Neuronal stem cell (in vitro differentiated cells): ENCODE results near the gene C2CD4A.

Source experiments
- DNase-seq: peaks from one replicate; pipeline ENCODE4 v3.0.0-alpha.2; 2013; ENCODE audit warnings: low spot score
- H2AFZ ChIP-seq: one replicate; pipeline ENCODE4 v1.6.1; 2013; ENCODE audit warnings: mild to moderate bottlenecking, low read length, inconsistent platforms
- H2AK5ac ChIP-seq: 2 replicates; pipeline ENCODE4 v1.6.1; 2013; ENCODE audit warnings: low read depth, mild to moderate bottlenecking, inconsistent platforms, low read length, moderate library complexity, mixed read lengths
- H2BK120ac ChIP-seq: 2 replicates; pipeline ENCODE4 v1.6.1; 2013; ENCODE audit warnings: low read depth, mild to moderate bottlenecking, inconsistent platforms, low read length, moderate library complexity, mixed read lengths
- H2BK12ac ChIP-seq: one replicate; pipeline ENCODE4 v1.6.1; 2013; ENCODE audit warnings: low read length, inconsistent platforms
- H2BK15ac ChIP-seq: 2 replicates; pipeline ENCODE4 v1.6.1; 2013; ENCODE audit warnings: mild to moderate bottlenecking, low read length, inconsistent platforms, mixed read lengths
- H2BK5ac ChIP-seq: one replicate; pipeline ENCODE4 v1.6.1; 2013; ENCODE audit warnings: inconsistent platforms, mild to moderate bottlenecking, low read length, moderate library complexity
- H3K14ac ChIP-seq: one replicate; pipeline ENCODE4 v1.6.1; 2013; ENCODE audit warnings: low read length, inconsistent platforms
- H3K18ac ChIP-seq: 2 replicates; pipeline ENCODE4 v1.6.1; 2013; ENCODE audit warnings: low read length, inconsistent platforms
- H3K23ac ChIP-seq: 2 replicates; pipeline ENCODE4 v1.6.1; 2013; ENCODE audit warnings: low read depth, mild to moderate bottlenecking, mixed read lengths, low read length, inconsistent platforms; ENCODE audit not compliant: poor library complexity
- H3K27ac ChIP-seq: replicated peaks from 3 replicates; pipeline ENCODE4 v1.5.1; 2013; ENCODE audit warnings: low read length, inconsistent platforms
- H3K27me3 ChIP-seq, 3 experiments: 2 replicates each; pipeline ENCODE4 v1.6.1; 2013; ENCODE audit warnings: low read length in 3 of 3, mild to moderate bottlenecking in 2 of 3, inconsistent platforms in 1 of 3, low read depth in 1 of 3, mixed read lengths in 1 of 3, moderate library complexity in 1 of 3; ENCODE audit not compliant: control insufficient read depth in 3 of 3, insufficient read depth in 3 of 3
- H3K36me3 ChIP-seq, 2 donors: replicated peaks in 1 of 2; 2 replicates each; pipeline ENCODE4 v1.6.1; 2013; ENCODE audit warnings: low read length in 2 of 2; ENCODE audit not compliant: control insufficient read depth in 2 of 2, insufficient read depth in 2 of 2
- H3K4ac ChIP-seq: 2 replicates; pipeline ENCODE4 v1.6.1; 2013; ENCODE audit warnings: inconsistent platforms, mild to moderate bottlenecking, low read length, moderate library complexity
- H3K4me1 ChIP-seq, 2 donors: 1 replicate in 1 of 2; 2 replicates in 1 of 2; pipeline ENCODE4 v1.6.1; 2013; ENCODE audit warnings: low read length in 2 of 2, low read depth in 1 of 2; ENCODE audit not compliant: control insufficient read depth in 2 of 2, insufficient read depth in 1 of 2
- H3K4me2 ChIP-seq: one replicate; pipeline ENCODE4 v1.6.1; 2013; ENCODE audit warnings: mild to moderate bottlenecking, low read length, inconsistent platforms; ENCODE audit not compliant: insufficient read depth, poor library complexity, severe bottlenecking
- H3K4me3 ChIP-seq, 2 donors: 2 replicates each; pipeline ENCODE4 v1.5.1; 2013; ENCODE audit warnings: low read length in 2 of 2, mild to moderate bottlenecking in 2 of 2, inconsistent platforms in 1 of 2, moderate library complexity in 1 of 2
- H3K79me1 ChIP-seq: one replicate; pipeline ENCODE4 v1.6.1; 2013; ENCODE audit warnings: low read depth, mild to moderate bottlenecking, inconsistent platforms, low read length, moderate library complexity
- H3K9ac ChIP-seq: one replicate; pipeline ENCODE4 v1.6.1; 2013; ENCODE audit warnings: mild to moderate bottlenecking, low read depth, low read length, inconsistent platforms; ENCODE audit not compliant: poor library complexity
- H3K9me3 ChIP-seq, 2 donors: replicated peaks in 1 of 2; 2 replicates each; pipeline versions ENCODE3 to v1.6.1; 2013; ENCODE audit warnings: low read length in 2 of 2, mild to moderate bottlenecking in 2 of 2, inconsistent platforms in 1 of 2, low read depth in 1 of 2, mixed read lengths in 1 of 2, moderate library complexity in 1 of 2; ENCODE audit not compliant: control insufficient read depth in 2 of 2, insufficient read depth in 1 of 2
- H4K8ac ChIP-seq: one replicate; pipeline ENCODE4 v1.6.1; 2013; ENCODE audit warnings: low read depth, mild to moderate bottlenecking, inconsistent platforms, low read length, moderate library complexity
- H4K91ac ChIP-seq: one replicate; pipeline ENCODE4 v1.6.1; 2013; ENCODE audit warnings: low read length, low read depth, mild to moderate bottlenecking, inconsistent platforms; ENCODE audit not compliant: poor library complexity
- WGBS, 2 donors: extraction: QIAGEN DNeasy Blood & Tissue Kit; methylation state at CpG; one replicate each; pipeline ENCODE4 v1.1.7; 2013; ENCODE audit warnings: missing lambda C conversion rate in 2 of 2, mixed read lengths in 1 of 2; ENCODE audit not compliant: insufficient read length in 2 of 2, insufficient replicate concordance in 1 of 2; ENCODE audit errors: extremely low coverage in 2 of 2; 5-methylcytosine and 5-hydroxymethylcytosine counted together

C2CD4A gene

GRCh38 chr15:62057341-62057980, 9.3 kb upstream of the C2CD4A start:
- Histone ChIP-seq H3K9ac (no peak overlapping the region), H3K4ac (no peak overlapping the region), H3K36me3 (no peaks in the 10 kb centered on the region), H3K27me3 (peaks cover 0 to 19% (median 6%) of the 10 kb centered on the region in 3 experiments), H3K4me1 (peaks cover 0 to 4% of the 10 kb centered on the region in 2 donors), H3K14ac (no peak overlapping the region), H2AK5ac (no peak overlapping the region), H2BK5ac (no peak overlapping the region), H3K4me3 (no peak overlapping the region), H3K27ac (no peak overlapping the region), H4K8ac (no peak overlapping the region), H2BK15ac (no peak overlapping the region), H3K79me1 (no peaks in the 10 kb centered on the region), H2AFZ (no peak overlapping the region), H3K23ac (no peak overlapping the region), H3K4me2 (no peak overlapping the region), H3K18ac (no peak overlapping the region), H3K9me3 (no peaks in the 10 kb centered on the region), H4K91ac (no peak overlapping the region), H2BK120ac (no peak overlapping the region), H2BK12ac (no peak overlapping the region)
- no CpG with 5 or more reads among the region's 4 CpGs for WGBS, 2 donors
- DNase-seq = no peak

- no peak overlapping the region for H3K9ac ChIP-seq
- no peak overlapping the region for H4K91ac ChIP-seq
- H2BK12ac ChIP-seq = no peak overlapping the region
- H3K18ac ChIP-seq = no peak overlapping the region
- WGBS, 2 donors = no CpG with 5 or more reads among the region's 5 CpGs
- H2BK5ac ChIP-seq = no peak overlapping the region
- H2BK120ac ChIP-seq = no peak overlapping the region
- no peak overlapping the region for H3K27ac ChIP-seq
- no peak overlapping the region for H4K8ac ChIP-seq
- peaks cover 0 to 4% of the 10 kb centered on the region in 2 donors for H3K4me1 ChIP-seq
- no peak overlapping the region for H3K4me2 ChIP-seq
- peaks cover 0 to 28% (median 10%) of the 10 kb centered on the region in 3 experiments for H3K27me3 ChIP-seq
- no peak overlapping the region for H2BK15ac ChIP-seq
- H3K36me3 ChIP-seq = no peaks in the 10 kb centered on the region
- H3K14ac ChIP-seq = no peak overlapping the region
- DNase-seq = no peak
- H3K4me3 ChIP-seq = no peak overlapping the region
- H3K9me3 ChIP-seq = no peaks in the 10 kb centered on the region
- no peak overlapping the region for H3K23ac ChIP-seq
- no peak overlapping the region for H2AK5ac ChIP-seq
- no peak overlapping the region for H2AFZ ChIP-seq
- no peak overlapping the region for H3K4ac ChIP-seq
- no peaks in the 10 kb centered on the region for H3K79me1 ChIP-seq
These were observed 8.3 kb upstream of the C2CD4A start for GRCh38 chr15:62058327-62059028.

DNA sequence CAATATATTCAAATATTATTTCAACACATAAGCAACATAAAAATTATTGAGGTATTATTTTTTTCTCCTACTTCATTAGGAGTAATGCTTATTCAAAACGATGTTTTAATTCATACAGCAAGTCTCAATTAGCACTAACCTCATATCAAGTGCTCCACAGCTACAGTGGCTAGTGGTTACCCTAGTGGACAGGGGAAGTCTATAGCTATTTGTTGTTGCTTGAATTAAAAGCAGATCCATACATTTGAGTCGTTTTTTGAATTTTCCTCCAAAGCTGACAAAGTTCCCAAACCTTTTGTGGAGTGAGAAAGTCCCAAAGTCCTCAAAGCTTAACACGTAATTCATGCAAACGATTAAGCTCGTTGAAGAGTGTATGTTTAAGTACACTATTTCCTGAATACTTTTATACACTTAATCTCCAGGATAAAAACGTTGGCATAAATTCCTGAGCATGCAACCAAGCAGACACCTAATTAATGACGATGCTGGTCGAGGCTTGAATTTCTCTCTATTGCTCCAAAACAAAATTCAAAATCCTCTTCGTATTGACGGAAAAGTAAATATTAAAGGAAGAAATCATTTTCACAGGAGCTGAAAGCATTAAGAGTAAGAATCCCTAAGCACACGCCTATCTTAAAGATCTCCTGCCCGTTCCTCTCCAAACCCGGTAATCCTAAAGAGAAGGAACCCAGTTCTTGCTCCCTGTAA, 7.5 kb upstream of the C2CD4A start:
- no peak for DNase-seq
- Histone ChIP-seq H2BK120ac (no peak overlapping the region), H3K23ac (no peak overlapping the region), H2BK15ac (no peak overlapping the region), H3K9ac (no peak overlapping the region), H3K18ac (no peak overlapping the region), H3K27me3 (peaks cover 0 to 36% (median 12%) of the 10 kb centered on the region in 3 experiments), H3K9me3 (no peaks in the 10 kb centered on the region), H3K4me3 (peak overlapping the region; percentile 73 to 92), H3K4me2 (peak overlapping the region; percentile 82), H2AK5ac (no peak overlapping the region), H4K91ac (no peak overlapping the region), H3K27ac (no peak overlapping the region), H2BK12ac (no peak overlapping the region), H3K4me1 (peaks cover 0 to 2% of the 10 kb centered on the region in 2 donors), H3K79me1 (no peaks in the 10 kb centered on the region), H4K8ac (no peak overlapping the region), H2AFZ (peak overlapping the region; percentile 96), H3K4ac (no peak overlapping the region), H3K14ac (no peak overlapping the region), H3K36me3 (no peaks in the 10 kb centered on the region), H2BK5ac (no peak overlapping the region)
- WGBS, 2 donors = no CpG with 5 or more reads among the region's 13 CpGs

DNA sequence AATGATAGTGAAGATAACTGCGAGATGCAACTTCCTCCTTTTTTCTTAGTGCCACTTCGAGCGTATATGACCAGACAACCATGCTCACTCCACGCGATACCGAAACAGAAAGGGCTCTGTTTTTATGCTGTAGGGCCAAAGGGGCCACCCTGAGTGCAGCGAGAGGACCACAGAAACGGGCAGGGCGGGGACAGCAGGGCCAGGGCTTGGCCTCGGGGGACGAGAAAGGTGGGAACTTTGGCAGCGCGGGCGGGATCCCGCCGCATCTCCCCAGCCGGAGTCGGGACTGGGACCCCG, 7.0 kb upstream of the C2CD4A start:
- Histone ChIP-seq H3K18ac (peak overlapping the region; percentile 66), H2AK5ac (no peak overlapping the region), H4K91ac (no peak overlapping the region), H3K4me3 (peak overlapping the region; percentile 73 to 92), H2BK12ac (no peak overlapping the region), H2BK15ac (no peak overlapping the region), H2BK120ac (no peak overlapping the region), H3K9ac (peak overlapping the region; percentile 14), H3K4ac (no peak overlapping the region), H3K79me1 (no peaks in the 10 kb centered on the region), H3K27me3 (peaks cover 0 to 40% (median 12%) of the 10 kb centered on the region in 3 experiments), H4K8ac (no peak overlapping the region), H3K4me2 (peak overlapping the region; percentile 82), H2BK5ac (no peak overlapping the region), H3K9me3 (no peaks in the 10 kb centered on the region), H3K23ac (peak overlapping the region; percentile 52), H2AFZ (peak overlapping the region; percentile 96), H3K14ac (no peak overlapping the region), H3K4me1 (peaks cover 0 to 2% of the 10 kb centered on the region in 2 donors), H3K27ac (peak overlapping the region; percentile 67), H3K36me3 (no peaks in the 10 kb centered on the region)
- no peak for DNase-seq
- WGBS, 2 donors = no CpG with 5 or more reads among the region's 19 CpGs
